Fibroblast of skin of scalp (primary cell): Measurements from ENCODE around the gene CTDP1. TPM values are rescaled to one million over a fixed set of nuclear protein-coding genes. Genes with fewer than 3 reads are reported as not detected.

Source experiments
- DNase-seq: peaks from one replicate; pipeline ENCODE4 v3.0.0-alpha.2; 2013
- polyA plus RNA-seq, 2 experiments: library from polyadenylated mRNA; unstranded; fragments of 120-200 nt; gene quantifications; one replicate each; pipeline ENCODE4 v1.2.1, GENCODE V29; 2013; ENCODE audit not compliant: insufficient read length in 2 of 2

CTDP1 gene
- polyA plus RNA-seq (2013, experiment 1 of 2; ENCODE audit: insufficient read length): 15.0 TPM
- 15.1 TPM for polyA plus RNA-seq (2013, experiment 2 of 2; ENCODE audit: insufficient read length)

GRCh38 chr18:79679552-79680099, at the start of gene CTDP1:
TSS of gene CTDP1 (plus strand) at chr18:79679803. CDS start at chr18:79679948, 145 bp downstream.
- DNase-seq: peak; percentile 93

GRCh38 chr18:79630281-79631095, 49.1 kb upstream of the CTDP1 start:
- no peak for DNase-seq

DNA sequence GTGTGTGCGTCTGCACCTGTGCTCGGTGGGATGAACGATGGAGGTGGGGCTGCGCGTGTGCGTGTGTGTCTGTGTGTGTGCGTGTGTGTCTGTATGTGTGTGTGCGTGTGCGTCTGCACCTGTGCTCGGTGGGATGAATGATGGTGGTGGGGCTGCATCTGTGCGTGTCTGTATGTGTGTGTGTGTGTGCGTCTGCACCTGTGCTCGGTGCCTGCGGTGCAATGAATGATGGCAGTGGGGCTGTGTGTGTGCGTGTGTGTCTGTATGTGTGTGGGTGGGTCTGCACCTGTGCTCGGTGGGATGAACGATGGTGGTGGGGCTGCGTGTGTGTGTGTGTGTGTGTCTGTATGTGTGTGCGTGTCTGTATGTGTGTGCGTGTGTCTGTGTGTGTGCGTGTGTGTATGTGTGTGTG, 48.5 kb upstream of the CTDP1 start:
- DNase-seq: no peak

DNA sequence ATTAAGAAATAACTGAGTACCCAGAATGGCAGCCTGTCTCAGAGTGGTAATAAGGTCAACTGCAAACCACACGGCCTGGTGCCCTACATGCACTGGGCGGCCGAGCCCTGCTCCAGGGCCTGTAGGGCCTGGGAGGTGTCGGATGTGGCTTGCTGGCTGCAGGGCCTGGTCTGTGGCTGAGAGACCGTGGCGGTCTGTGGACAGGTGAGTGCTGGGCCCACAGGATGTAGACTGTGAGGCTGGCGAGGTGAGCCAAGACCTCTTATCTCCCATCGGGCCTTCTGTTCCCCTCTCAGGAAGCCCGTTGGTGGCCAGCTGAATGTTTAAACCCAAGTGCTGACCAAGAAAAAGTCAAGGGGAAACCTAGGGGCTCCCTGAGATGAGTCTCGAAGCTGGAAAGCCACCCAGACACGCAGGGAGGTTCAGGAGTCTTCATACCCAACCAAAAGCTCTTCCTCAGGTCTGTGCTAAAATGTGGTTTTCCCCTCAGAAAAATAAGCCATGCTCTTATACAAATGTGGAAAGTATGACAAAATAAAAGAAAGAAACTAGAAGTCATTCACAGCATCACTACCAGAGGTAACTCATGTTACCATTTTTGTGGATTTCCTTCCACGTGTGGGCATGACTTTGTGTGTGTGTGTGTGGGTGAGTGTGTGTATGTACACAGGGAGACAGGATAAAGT, 47.7 kb upstream of the CTDP1 start:
- DNase-seq: no peak

GRCh38 chr18:79632765-79633164, 46.8 kb upstream of the CTDP1 start:
- no peak for DNase-seq

- DNase-seq: no peak
These were observed 45.4 kb upstream of the CTDP1 start for GRCh38 chr18:79634186-79634585.

DNA sequence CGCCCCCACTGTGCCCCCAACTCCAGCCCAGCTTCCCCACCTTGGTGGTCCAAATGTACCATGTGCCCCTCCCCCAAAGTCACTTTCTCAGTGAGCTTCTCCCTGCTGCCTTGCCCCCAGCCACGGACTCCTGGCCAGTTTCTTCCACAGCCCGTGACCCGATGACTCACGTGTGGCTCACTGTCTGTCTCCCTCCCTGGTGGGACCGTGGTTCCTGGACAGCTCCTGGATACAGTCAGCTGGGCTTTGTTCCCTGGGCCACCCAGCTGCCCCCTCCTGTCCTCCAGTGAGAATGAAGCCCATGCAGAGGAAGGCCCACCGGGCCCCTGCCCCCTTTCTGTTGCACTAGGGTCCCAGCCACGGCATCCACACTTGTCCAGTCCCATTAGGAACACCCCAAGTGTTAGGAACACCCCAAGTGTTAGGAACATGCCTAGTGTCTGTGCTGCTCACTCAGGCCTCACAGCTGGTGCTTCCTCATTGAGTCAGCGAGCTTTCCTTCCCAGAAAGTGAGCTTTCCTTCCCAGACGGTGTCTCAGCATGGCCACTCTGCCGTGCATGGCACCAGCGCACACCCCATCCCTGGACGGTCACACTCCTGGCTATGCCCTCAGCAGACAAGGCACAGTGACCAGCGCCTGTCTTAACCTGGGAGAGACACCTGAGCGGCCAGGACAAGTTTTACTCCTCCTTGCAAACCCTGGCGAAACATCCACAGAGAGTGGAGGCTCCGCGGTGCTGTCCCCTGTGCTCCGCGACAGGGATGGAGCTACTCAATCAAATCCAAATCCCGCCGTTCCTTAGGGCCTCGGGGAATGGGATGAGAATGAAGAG, 44.8 kb upstream of the CTDP1 start:
- no peak for DNase-seq

DNA sequence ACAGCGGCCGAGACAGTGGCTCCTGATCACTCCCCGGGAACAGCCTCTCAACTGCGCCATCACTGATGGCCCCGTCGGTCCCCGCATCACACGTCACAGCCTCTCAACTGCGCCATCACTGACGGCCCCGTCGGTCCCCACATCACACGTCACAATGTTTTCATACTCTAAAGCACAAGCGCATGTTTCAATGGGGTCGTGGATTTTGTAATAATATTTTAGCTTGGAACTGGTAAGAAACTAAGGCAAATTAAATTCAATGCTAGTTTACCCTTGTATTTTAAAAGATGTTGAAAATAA, 44.2 kb upstream of the CTDP1 start:
- DNase-seq: no peak

DNA sequence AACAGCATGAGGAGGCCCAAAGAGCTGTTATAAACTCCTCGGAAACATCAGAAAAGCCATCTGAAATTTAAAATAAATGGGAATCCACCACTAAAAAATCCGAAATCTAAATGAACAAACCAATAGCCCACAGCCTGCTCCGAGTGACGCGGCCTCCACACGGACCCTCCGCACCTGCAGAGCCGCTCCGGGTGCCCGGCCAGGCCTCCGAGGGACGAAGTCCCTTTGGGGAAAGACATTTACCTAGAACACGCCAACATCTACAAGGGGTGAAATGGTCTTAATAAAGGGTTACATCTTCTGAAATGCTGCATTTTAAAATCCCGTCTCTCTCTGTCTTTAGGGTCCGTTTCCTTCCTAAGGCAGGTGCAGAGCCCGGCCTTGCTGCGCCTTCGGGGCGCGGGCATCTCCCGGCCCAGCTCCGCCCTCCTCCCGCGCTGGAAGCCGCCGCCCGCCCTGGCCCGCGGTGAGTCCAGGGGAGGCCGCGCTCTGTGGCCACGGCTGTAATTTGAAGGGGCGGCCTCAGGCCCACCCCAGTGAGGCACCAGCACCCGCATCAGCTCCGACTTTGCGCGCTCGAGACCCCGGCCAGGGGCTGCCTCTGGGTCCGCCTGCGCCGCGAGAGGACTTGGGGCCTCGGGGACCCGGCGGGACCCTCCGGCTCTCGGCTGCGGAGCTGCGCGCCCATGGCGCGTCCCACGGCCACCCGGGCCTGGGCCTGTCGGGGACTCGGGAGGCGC, 42.3 kb upstream of the CTDP1 start:
- no peak for DNase-seq

- no peak for DNase-seq
These were observed 41.4 kb upstream of the CTDP1 start for GRCh38 chr18:79637921-79638909.

DNA sequence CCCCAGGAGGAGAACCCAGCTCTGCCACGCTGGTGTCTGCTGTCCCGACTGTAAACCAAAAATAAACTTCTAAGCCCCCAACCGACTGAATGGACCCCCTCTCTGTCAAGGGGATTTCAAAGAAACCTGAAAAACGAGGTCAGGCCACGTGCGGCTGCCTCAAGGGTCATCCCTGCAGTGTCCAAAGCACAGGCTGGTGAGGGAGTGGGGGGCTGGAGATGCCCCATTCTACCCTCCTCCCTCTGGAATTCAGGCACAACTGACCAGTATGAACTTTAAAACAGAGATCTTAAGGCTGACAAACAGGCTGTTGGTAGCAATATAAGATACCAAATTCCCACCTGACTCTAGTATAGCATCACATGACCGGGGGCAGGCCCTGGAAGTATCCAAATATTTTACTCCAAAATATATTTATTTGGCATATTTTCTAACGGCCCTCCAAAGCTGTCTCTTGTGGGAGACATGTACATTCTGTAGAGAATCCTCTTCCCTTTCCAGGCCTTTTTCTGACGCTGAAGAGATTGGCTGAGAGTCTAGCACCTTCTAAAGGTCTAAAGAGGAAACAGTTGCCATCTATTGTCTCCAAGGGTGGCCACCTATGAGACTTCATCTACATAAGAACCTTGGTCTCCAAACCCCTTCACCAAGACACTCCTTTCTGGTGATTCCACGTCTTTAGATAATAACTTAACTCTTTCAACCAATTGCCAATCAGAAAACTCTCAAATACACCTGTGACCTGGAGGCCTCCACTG, 40.4 kb upstream of the CTDP1 start:
- DNase-seq: no peak

GRCh38 chr18:79640064-79640672, 39.4 kb upstream of the CTDP1 start:
- DNase-seq: no peak

DNA sequence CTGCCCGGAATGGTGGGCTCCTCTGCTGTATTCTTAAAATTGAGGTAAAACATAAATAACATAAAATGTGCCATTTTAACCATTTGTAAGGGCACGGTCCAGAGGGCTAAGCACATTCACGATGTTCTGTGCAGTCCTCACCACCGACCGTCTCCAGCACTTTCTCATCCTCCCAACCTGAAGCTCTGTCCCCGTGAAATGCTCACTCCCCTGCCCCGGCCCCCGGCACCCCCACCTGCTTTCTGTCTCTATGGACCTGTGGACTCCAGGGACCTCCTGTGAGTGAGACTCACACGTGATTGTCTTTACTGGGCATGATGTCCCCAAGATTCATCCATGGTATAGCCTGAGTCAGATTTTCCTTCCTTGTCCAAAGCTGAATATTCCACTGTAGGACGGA, 38.7 kb upstream of the CTDP1 start:
- no peak for DNase-seq

GRCh38 chr18:79641722-79642497, 37.7 kb upstream of the CTDP1 start:
- no peak for DNase-seq

GRCh38 chr18:79642626-79643025, 37.0 kb upstream of the CTDP1 start:
- no peak for DNase-seq

- DNase-seq: no peak
These were observed 36.3 kb upstream of the CTDP1 start for GRCh38 chr18:79643054-79643984.

- DNase-seq: peak; percentile 46
These were observed 35.5 kb upstream of the CTDP1 start for GRCh38 chr18:79644006-79644665.
